ENCODE measurements around the gene HTRA1.

The HTRA1 gene

DNA sequence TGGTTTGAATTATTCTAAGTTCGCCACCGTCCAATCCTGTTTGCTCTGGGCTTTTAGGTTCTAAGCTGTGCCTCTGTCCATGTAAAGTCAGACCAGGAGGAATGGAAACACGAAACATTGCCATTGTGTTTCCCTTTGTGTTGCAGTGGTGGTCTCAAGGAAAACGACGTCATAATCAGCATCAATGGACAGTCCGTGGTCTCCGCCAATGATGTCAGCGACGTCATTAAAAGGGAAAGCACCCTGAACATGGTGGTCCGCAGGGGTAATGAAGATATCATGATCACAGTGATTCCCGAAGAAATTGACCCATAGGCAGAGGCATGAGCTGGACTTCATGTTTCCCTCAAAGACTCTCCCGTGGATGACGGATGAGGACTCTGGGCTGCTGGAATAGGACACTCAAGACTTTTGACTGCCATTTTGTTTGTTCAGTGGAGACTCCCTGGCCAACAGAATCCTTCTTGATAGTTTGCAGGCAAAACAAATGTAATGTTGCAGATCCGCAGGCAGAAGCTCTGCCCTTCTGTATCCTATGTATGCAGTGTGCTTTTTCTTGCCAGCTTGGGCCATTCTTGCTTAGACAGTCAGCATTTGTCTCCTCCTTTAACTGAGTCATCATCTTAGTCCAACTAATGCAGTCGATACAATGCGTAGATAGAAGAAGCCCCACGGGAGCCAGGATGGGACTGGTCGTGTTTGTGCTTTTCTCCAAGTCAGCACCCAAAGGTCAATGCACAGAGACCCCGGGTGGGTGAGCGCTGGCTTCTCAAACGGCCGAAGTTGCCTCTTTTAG, 52.9 kb downstream of the HTRA1 start:
- in situ Hi-C loops (cut with MboI; ENCODE audit: low sequenced_read_pairs) = no loop called here

DNA sequence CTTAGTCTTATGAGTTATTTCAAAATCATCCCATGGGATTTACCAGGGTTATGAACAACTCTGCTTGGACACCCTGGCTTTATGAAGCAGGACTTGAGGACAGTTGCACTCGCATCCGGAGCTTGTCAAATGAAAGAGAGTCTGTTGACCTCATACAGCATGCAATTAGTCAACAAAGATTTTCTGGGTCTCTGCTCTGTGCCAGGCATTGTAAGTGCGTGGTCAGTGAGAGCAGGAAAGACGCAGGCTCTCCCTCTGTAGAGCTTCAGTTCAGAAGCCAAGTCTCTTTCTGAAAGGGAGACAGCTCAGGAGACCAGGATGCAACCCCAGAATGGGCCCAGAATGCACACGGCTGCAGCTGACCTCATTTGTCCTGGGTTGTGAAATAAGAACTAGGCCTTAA, 53.7 kb downstream of the HTRA1 start:
- in situ Hi-C loops (cut with MboI; ENCODE audit: low sequenced_read_pairs) = no loop called here

- in situ Hi-C loops (cut with MboI; ENCODE audit: low sequenced_read_pairs) = no loop called here
These were observed 54.4 kb downstream of the HTRA1 start for GRCh38 chr10:122515588-122516231.

- in situ Hi-C loops (cut with MboI; ENCODE audit: low sequenced_read_pairs) = no loop called here
These were observed 55.4 kb downstream of the HTRA1 start for GRCh38 chr10:122516734-122517133.

DNA sequence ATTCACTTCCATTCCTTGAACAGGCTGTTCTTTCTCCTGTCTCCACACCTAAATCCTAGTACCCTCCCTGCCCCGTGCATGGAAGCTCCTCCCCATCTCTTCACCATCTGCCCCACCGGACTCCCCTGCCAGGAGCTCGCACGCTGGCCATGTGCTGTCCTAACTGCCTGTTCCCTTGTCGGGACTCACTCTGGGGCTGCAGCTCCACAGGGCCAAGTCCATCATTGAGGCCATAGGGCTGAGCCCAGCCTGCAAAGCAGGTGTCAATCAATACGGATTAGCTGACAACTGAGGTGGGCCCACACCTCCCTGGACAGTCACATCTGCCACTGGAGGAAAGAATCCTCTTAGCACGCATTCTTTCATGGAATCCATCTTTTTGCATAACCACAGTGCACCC, 57.8 kb downstream of the HTRA1 start:
- in situ Hi-C loops (cut with MboI; ENCODE audit: low sequenced_read_pairs) = no loop called here

DNA sequence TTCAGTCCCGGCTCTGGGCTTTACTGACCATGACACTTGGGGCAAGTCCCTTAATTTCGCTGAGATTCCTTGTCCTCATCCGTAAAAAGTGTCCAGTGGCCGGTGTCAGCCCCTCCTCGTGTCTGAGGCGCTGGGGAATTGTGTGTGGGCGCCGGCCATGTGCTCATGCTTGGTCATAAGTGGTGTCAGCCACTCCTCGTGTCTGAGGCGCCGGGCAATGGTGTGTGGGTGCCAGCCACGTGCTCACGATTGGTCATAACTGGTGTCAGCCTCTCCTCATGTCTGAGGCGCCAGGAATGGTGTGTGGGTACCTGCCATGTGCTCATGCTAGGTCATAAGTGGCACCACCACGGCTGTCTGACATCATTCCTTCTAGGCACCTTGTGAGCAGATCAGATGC, 58.5 kb downstream of the HTRA1 start:
- in situ Hi-C loops (cut with MboI; ENCODE audit: low sequenced_read_pairs) = no loop called here

GRCh38 chr10:122521011-122521410, 59.7 kb downstream of the HTRA1 start:
- in situ Hi-C loops (cut with MboI; ENCODE audit: low sequenced_read_pairs) = no loop called here

- in situ Hi-C loops (cut with MboI; ENCODE audit: low sequenced_read_pairs) = no loop called here
These were observed 63.5 kb downstream of the HTRA1 start for GRCh38 chr10:122524811-122525210.

- in situ Hi-C loops (cut with MboI; ENCODE audit: low sequenced_read_pairs) = no loop called here
These were observed 64.4 kb downstream of the HTRA1 start for GRCh38 chr10:122525788-122526187.

DNA sequence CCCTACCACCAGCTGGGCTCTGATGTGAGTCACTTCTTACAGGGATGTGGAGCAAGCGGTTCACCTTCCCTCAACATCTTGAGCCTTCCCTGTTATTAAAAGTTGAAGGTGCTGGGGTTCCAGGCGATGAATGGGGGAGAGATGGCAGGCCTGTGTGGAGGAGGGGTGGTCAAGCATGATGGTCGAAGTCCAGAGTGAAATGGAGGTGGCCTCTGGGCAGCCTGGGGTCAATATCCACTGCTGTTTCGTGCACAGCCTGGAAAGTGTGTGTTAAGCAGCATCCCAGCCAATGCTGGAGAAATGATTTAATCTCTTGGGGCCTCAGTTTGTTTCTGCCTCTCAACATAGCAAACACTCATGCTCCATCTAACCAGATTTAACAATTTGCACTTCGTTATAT, 65.5 kb downstream of the HTRA1 start:
- in situ Hi-C loops (cut with MboI; ENCODE audit: low sequenced_read_pairs) = no loop called here

- in situ Hi-C loops (cut with MboI; ENCODE audit: low sequenced_read_pairs) = no loop called here
These were observed 68.8 kb downstream of the HTRA1 start for GRCh38 chr10:122530177-122530576.

DNA sequence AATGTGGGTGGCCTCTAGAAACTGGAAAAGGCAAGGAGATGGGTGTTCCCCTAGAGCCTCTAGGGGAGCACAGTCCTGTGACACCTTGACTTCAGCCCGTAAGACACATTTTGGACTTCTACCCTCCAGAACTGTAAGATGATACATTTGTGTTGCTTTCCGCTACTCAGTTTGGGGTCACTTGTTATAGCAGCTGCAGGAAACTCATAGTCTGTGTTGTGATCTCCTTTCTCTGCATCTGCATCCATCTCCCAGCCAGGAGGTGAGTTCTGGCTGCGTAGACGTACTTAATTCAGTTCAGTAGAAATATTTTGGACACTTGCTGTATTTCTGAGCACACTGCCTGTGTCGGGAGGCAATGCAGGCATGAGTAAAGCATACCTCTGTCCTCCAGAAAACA, 69.9 kb downstream of the HTRA1 start:
- in situ Hi-C loops (cut with MboI; ENCODE audit: low sequenced_read_pairs) = no loop called here

GRCh38 chr10:122531939-122532338, 70.6 kb downstream of the HTRA1 start:
- in situ Hi-C loops (cut with MboI; ENCODE audit: low sequenced_read_pairs) = no loop called here

DNA sequence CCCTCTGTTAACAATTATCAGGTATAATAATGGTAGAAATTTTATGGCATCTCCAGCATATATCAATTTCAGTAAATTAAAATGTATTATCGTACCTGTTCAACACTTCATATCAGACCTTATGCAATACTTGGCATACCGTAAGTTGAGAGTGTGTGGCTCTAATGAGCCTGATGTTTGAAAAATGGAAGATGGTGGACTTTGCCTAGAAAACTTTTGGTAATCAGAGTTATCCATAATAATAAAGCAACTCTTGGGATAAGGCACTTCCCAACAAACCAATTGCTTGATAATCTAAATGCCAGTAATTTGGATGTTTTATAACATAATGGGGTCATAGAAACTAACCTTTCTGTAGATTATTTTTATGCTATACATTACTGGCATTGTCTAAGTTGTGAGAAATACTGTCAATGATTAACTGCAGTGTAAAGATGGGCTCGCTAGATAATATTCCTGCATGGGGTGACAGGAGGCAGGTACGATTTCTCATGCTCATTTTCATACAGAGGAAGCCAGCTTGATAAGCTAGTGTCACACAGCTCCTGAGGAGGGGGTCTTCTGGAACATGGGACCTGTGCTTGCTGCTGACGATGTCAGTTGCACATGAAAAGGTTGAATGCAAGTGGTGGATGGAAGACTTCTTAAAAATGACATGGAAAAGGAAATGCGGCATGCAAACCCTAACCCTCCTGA, 71.4 kb downstream of the HTRA1 start:
- in situ Hi-C loops (cut with MboI; ENCODE audit: low sequenced_read_pairs) = no loop called here

GRCh38 chr10:122537545-122537944, 76.2 kb downstream of the HTRA1 start:
- in situ Hi-C loops (cut with MboI; ENCODE audit: low sequenced_read_pairs) = no loop called here

GRCh38 chr10:122541541-122542002, 80.2 kb downstream of the HTRA1 start:
- in situ Hi-C loops (cut with MboI; ENCODE audit: low sequenced_read_pairs) = no loop called here

- in situ Hi-C loops (cut with MboI; ENCODE audit: low sequenced_read_pairs) = no loop called here
These were observed 82.5 kb downstream of the HTRA1 start for GRCh38 chr10:122543676-122544445.

GRCh38 chr10:122544493-122544892, 83.1 kb downstream of the HTRA1 start:
- in situ Hi-C loops (cut with MboI; ENCODE audit: low sequenced_read_pairs) = no loop called here

DNA sequence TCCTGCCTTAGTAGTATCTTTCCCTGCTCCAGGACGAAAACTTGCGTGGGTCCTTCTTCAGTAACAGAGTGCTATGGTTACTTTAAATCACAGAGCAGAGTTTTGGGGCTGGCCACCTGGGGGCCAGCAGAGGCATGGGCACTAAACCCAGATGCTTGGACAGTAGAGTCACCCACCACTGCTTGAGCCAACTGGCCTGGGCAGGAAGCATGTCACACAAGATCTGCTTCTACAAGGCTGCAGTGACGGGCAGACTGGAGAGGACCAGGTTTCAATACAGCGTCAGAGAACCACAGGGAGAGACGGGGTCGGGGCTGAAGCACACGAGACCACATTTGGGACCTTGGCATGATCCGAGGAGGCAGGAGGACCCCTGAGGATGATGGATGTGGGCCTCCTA, 84.9 kb downstream of the HTRA1 start:
- in situ Hi-C loops (cut with MboI; ENCODE audit: low sequenced_read_pairs) = no loop called here

GRCh38 chr10:122548407-122549085, 87.2 kb downstream of the HTRA1 start:
- in situ Hi-C loops (cut with MboI; ENCODE audit: low sequenced_read_pairs) = no loop called here

DNA sequence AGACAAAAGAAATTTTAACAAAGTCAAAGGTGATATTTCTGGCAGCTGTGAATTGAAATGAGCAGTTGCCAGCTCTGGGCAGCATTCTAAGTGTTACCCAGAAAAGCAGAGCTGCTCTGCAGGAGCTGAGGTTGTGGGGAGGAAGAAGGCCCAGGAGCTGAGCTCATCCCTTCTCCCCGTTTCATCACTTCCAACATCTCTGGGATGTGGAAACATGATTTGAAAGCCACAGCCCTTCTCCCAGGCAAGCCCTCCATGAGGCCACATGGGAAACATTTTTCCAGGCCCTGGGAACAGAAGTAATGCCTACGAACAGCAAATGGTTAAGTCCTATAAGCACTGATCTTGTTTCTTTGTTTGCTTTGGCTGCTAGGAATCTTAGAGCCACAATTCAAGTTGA, 88.3 kb downstream of the HTRA1 start:
- in situ Hi-C loops (cut with MboI; ENCODE audit: low sequenced_read_pairs) = no loop called here

All from HL-60/S4 treated with retinoic acid at 250 ng/mL for 4 days and 3 days (cell line).